GM12874 (cell line): ENCODE data around the gene IL18R1.
A peak's percentile ranks its signal among the peaks of the same experiment; 100 is the strongest.

Experiments used
- CTCF ChIP-seq: IDR thresholded peaks from 2 replicates; pipeline ENCODE4 v1.5.1; 2011; ENCODE audit warnings: low read depth, mild to moderate bottlenecking, control low read depth, low read length, moderate library complexity; ENCODE audit not compliant: insufficient read depth

IL18R1 gene

GRCh38 chr2:102435741-102436140 lies 80.1 kb downstream of the IL18R1 start:
- TF ChIP-seq CTCF: no peak

DNA sequence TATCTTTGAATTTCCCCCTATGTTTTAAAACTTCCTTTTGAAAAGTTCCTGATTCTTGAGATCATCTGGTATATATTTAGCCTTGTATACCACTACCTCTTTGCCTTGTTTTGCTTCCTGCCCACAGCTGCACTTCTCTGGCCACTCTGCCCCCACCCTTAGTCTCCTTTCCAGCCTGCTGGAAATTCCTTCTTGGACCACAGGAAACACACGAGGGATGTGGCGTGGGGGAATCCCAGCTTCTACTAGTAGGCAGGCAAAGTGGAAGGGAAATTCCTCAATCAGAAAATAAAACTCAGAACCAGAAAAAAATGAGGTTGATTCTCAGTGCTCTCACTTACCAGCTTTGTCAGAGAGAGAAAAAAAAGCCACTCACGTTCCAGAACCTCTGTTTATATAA lies 80.7 kb downstream of the IL18R1 start:
- TF ChIP-seq CTCF: no peak

GRCh38 chr2:102437122-102437521 lies 81.5 kb downstream of the IL18R1 start:
- no peak for TF ChIP-seq CTCF

DNA sequence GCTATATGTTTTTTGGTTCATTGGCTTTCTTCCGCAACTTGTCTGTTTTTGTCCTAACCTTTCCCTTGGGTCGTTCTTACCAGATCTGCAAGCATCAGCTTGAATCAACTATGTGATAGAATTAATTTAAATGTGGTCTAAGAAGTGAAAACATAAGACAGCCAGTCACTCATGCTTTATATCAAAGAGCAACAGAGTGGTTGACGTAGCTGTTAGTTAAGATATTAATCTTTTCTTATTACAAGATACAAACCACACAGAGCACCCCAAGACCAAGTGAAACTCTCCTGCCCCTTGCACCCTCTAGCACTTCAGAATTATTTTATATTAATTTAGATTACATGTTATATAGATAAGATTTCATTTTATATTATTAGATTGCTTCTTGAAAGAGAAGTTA lies 82.5 kb downstream of the IL18R1 start:
- TF ChIP-seq CTCF: no peak

DNA sequence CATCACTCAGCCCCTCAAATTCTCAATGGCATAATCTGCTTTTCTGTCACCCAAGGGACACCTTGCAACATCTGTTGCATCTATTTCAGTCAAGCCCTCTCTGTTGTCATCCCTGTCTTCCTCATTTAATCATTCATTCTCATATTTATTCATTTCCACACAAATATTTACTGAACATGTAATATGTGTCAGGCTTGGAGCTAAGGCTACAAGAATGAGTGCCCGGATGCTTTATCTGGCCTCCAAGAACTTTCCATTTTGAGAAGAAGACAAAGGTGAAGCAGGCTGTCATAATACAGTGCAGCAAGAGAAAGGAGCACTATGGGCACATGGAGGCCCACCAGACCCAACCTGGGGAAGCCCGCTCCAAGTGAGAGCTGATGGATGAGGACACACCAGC lies 83.0 kb downstream of the IL18R1 start:
- no peak for TF ChIP-seq CTCF

GRCh38 chr2:102439065-102439695 lies 83.6 kb downstream of the IL18R1 start:
- TF ChIP-seq CTCF: no peak

DNA sequence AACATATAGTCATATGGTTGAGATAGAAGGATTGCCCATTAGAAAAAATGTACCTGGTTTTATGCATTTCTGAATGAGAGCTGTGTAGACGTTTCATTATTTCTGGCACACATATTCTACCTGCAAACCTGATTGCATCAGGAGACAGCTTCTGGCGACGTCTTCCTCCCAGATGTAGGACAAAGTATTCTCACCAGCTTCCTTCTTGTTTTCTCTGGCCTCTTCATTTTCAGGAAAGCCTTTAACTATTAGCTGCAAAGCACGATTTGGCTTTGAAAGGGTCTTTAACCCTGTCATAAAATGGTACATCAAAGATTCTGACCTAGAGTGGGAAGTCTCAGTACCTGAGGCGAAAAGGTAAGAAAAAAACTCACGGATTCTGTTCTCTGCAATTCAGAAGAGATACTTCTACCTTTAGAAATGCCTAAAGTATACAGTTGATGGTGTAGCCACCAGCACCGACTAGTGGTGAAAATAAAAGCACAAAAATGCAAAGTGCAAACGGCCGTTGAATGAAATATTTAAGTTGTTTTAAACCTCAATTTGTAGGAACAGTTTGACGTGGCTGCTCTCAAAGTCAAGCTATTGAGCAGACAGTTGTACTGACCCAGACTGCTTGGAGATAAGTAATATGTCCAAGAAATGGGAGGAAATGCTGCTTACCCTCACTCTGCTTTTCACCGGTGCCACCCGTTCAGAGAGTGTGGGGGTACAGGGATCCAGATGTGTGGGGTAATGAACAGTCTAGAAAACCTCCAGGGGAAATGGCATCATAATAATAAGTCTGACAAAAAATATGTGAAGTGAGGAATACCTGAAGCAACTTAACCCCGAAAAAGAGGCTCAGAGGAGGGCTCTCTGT lies 87.6 kb downstream of the IL18R1 start:
- TF ChIP-seq CTCF: peak; percentile 58
